Transverse colon (tissue), 4 donors: ENCODE results near the gene LGALS9.

Source experiments
- CTCF ChIP-seq, 5 experiments: fragments of 200-600 bp in 3 of 5; fragments of 450-650 bp in 2 of 5; sonication (generic) in 3 of 5; IDR thresholded peaks; 1 replicate in 2 of 5; 2 replicates in 3 of 5; pipeline ENCODE4 v1.5.1; 2016 to 2017; ENCODE audit warnings: antibody characterized with exemption in 5 of 5, inconsistent platforms in 3 of 5, mild to moderate bottlenecking in 2 of 5, moderate library complexity in 1 of 5
- POLR2A ChIP-seq: fragments of 450-650 bp; IDR thresholded peaks from one replicate; pipeline ENCODE4 v1.6.1; 2016; ENCODE audit warnings: antibody characterized with exemption, mild to moderate bottlenecking, moderate library complexity
- POLR2AphosphoS5 ChIP-seq, 3 donors: sonication (generic); formaldehyde crosslinking; IDR thresholded peaks; one replicate each; pipeline ENCODE4 v1.6.1; 2016; ENCODE audit warnings: antibody characterized with exemption in 3 of 3

- TF ChIP-seq CTCF (IDR thresholded peaks at IDR 0.05) (no peak), POLR2A (no peak), POLR2AphosphoS5 (IDR thresholded peaks at IDR 0.05) (no peak)
These were observed 9.8 kb downstream of the LGALS9 start for GRCh38 chr17:27640790-27641189.
